Prostate gland (tissue), 2 donors: Measurements from ENCODE around the gene GDPGP1.

Experiments used
- CTCF ChIP-seq, 4 experiments: fragments of 200-600 bp in 2 of 4; fragments of 450-650 bp in 2 of 4; sonication (generic) in 2 of 4; IDR thresholded peaks; 1 replicate in 3 of 4; 2 replicates in 1 of 4; pipeline ENCODE4 v1.5.1; 2016 to 2019; ENCODE audit warnings: antibody characterized with exemption in 4 of 4, mild to moderate bottlenecking in 2 of 4, moderate library complexity in 2 of 4
- POLR2AphosphoS5 ChIP-seq: sonication (generic); formaldehyde crosslinking; IDR thresholded peaks from one replicate; pipeline ENCODE4 v1.6.1; 2017; ENCODE audit warnings: antibody characterized with exemption

DNA sequence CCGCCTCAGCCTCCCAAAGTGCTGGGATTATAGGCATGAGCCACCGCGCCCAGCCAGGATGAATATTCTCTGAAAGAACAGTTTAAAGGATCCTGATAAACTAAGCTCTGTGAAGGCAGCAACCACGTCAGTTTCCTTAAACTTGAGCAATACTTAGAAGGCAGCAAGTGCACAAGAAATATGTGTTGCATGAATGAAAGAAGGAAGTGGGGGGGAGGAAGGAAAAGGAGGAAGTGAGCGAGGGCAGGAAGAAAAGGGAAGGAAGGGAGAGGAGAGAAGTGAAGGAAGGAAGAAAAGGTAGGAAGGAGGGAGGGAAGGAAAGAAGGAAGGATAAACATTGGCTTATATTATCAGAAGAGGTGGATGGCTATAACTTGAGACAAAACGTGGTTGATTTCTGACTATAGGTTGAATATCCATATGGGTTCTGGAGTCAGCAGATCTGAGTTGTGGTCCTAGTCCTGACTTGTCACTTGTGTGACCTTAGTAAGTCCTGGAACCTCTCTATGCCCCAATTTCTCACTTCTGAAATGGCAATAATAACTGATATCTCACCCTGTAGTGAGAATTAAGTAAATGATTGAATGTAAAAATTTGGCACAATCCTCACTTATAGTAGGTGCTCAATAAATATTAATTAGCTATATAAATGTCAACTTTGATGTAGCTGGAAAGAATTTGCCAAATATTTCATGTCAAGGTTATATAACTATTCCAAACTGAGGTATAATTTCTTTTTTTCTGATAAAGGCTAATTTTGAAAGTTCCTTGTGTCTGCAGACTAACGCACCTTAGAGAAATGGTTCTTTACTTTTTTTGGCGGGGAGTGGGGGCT lies 44.9 kb upstream of the GDPGP1 start:
- no peak for TF ChIP-seq CTCF (IDR thresholded peaks at IDR 0.05)
- TF ChIP-seq POLR2AphosphoS5: no peak
